ENCODE results near the gene CEP63. TPM values are rescaled to one million over a fixed set of nuclear protein-coding genes. Genes with fewer than 3 reads are reported as not detected.
"Not testable (repeated sequence)": the region's sequence is repeated elsewhere in the genome, so short reads cannot be mapped to it uniquely, and the experiment has no call there.

The CEP63 gene
- total and polyA plus RNA-seq, 2 of the 8 experiments (the other 6 are each of a cell fraction or from before 2014, with no cell fraction given), result 5.3 to 18.2 TPM

DNA sequence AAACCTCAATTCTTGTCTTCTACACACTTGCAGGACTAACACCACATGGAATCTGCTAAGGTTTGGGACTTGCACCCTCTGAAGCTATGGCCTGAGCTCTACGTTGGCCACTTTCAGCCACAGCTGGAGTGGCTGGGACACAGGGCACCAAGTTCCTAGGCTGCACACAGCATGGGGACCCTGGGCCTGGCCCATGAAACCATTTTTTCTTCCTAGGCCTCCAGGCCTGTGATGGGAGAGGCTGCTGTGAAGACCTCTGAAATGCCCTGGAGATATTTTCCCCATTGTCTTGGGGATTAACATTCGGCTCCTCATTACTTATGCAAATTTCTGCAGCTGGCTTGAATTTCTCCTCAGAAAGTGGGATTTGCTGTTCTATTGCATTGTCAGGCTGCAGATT, 84.0 kb downstream of the CEP63 start:
- peaks cover 16 to 17% of the 10 kb centered on the region in 2 experiments for H3K9me3 ChIP-seq (ENCODE audit: insufficient read depth in 2 of 2, low read depth in 1 of 2, low read length in 1 of 2)
- H4K20me1 ChIP-seq (replicated peaks in 1 of 2; ENCODE audit: control insufficient read depth in 1 of 2, insufficient read depth in 2 of 2, low read length in 2 of 2); H4K8ac ChIP-seq (ENCODE audit: extremely low read depth, insufficient read depth, low read length); H3K79me1 ChIP-seq (ENCODE audit: low read depth, low read length); H3K18ac ChIP-seq (ENCODE audit: extremely low read depth, low read length); H2BK15ac ChIP-seq (ENCODE audit: low read length); H2BK120ac ChIP-seq (replicated peaks; ENCODE audit: low read depth, low read length); H3K9ac ChIP-seq (replicated peaks in 1 of 4; ENCODE audit: extremely low read depth in 1 of 4, low read depth in 3 of 4, low read length in 3 of 4); H3K4me3 ChIP-seq (ENCODE audit: extremely low read depth in 1 of 4, insufficient read depth in 2 of 4, low read depth in 3 of 4, low read length in 4 of 4); DNase-seq (ENCODE audit: low read depth in 1 of 2, low spot score in 2 of 2); H3K27ac ChIP-seq (ENCODE audit: low read depth, low read length); H2AK5ac ChIP-seq (ENCODE audit: low read depth, low read length); H3K23me2 ChIP-seq (ENCODE audit: low read depth, low read length); H3K56ac ChIP-seq (replicated peaks; ENCODE audit: insufficient read length, low read depth, low read length); H3K14ac ChIP-seq (ENCODE audit: insufficient read length); H2AFZ ChIP-seq (ENCODE audit: low read length); H3K36me3 ChIP-seq (ENCODE audit: control insufficient read depth in 2 of 4, insufficient read depth in 4 of 4, low read length in 3 of 4); H2BK12ac ChIP-seq (ENCODE audit: low read depth, low read length); H3K79me2 ChIP-seq (ENCODE audit: control insufficient read depth in 1 of 2, insufficient read depth in 2 of 2, low read length in 2 of 2); H4K5ac ChIP-seq (ENCODE audit: insufficient read length, low read depth, low read length); H3K4ac ChIP-seq (replicated peaks; ENCODE audit: insufficient read length, low read depth, low read length); H2BK5ac ChIP-seq (ENCODE audit: low read depth, low read length); FAIRE-seq; H4K91ac ChIP-seq (replicated peaks; ENCODE audit: insufficient read length, low read length); CTCF ChIA-PET (ENCODE audit: partially characterized antibody); POLR2A ChIA-PET (ENCODE audit: partially characterized antibody); H3K27me3 ChIP-seq (replicated peaks in 1 of 4; ENCODE audit: control insufficient read depth in 3 of 4, extremely low read depth in 1 of 4, insufficient read depth in 3 of 4, low read length in 3 of 4); H3K4me1 ChIP-seq (replicated peaks in 1 of 4; ENCODE audit: control insufficient read depth in 3 of 4, insufficient read depth in 4 of 4, low read length in 3 of 4); H3K4me2 ChIP-seq (ENCODE audit: insufficient read depth in 1 of 2, low read depth in 2 of 2, low read length in 2 of 2); H3K23ac ChIP-seq (ENCODE audit: insufficient read length); H2BK20ac ChIP-seq (ENCODE audit: low read length): not testable (repeated sequence)
- 100% methylated on average over 2 of the region's 2 CpGs; no CpG with 5 or more reads in 1 of the 2 experiments for WGBS, 2 experiments (ENCODE audit: extremely low coverage in 1 of 2, insufficient coverage in 1 of 2, insufficient read length in 1 of 2, insufficient replicate concordance in 2 of 2, low coverage in 1 of 2, low lambda C conversion rate in 2 of 2, missing lambda C conversion rate in 1 of 2)

Measured in H1 (cell line).